Measurements from ENCODE around the gene CAD. TPM values are rescaled to one million over a fixed set of nuclear protein-coding genes. Genes with fewer than 3 reads are reported as not detected.

CAD gene
- total RNA-seq, 4 donors from 2014 or later = 5.9 to 47.2 (median 31.3) TPM

- Histone ChIP-seq H3K27me3 (no peaks in the 10 kb centered on the region), H3K9me3 (no peaks in the 10 kb centered on the region), H3K4me3 (peak within 1 kb of the TSS; percentile 72 to 81), H3K36me3 (no peaks in the 10 kb centered on the region), H3K27ac (peak within 1 kb of the TSS; percentile 86 to 99), H3K4me1 (peaks cover 0 to 11% of the 10 kb centered on the region in 2 donors)
- intact Hi-C loops (cut with DNase I; ENCODE audit: low total_unique reads) = no loop called here
- TF ChIP-seq POLR2A (IDR thresholded peaks at IDR 0.05) = peak; percentile 91
- TF ChIP-seq CTCF (IDR thresholded peaks at IDR 0.05) = no peak
- peak; percentile 81 to 87 for DNase-seq
Observed at GRCh38 chr2:27211943-27212625, 5.1 kb upstream of the CAD start, which contains the start of the genes ATRAID and SLC5A6. Gene ATRAID, plus strand, starts transcription at chr2:27212041. Its CDS starts 328 bp downstream, at chr2:27212369. Gene SLC5A6, minus strand, starts transcription at chr2:27212268. Its CDS starts 4,618 bp downstream, at chr2:27207650.

GRCh38 chr2:27212626-27213471 is 4.3 kb upstream of the CAD start:
- intact Hi-C loops (cut with DNase I; ENCODE audit: low total_unique reads) = no loop called here
- Histone ChIP-seq H3K27ac (peak overlapping the region; percentile 86 to 99), H3K27me3 (no peaks in the 10 kb centered on the region), H3K36me3 (no peaks in the 10 kb centered on the region), H3K4me3 (peak overlapping the region; percentile 72 to 81), H3K9me3 (no peaks in the 10 kb centered on the region), H3K4me1 (peaks cover 0 to 11% of the 10 kb centered on the region in 2 donors)
- no peak for DNase-seq
- TF ChIP-seq POLR2A (IDR thresholded peaks at IDR 0.05) = no peak
- no peak for TF ChIP-seq CTCF (IDR thresholded peaks at IDR 0.05)

- Histone ChIP-seq H3K27ac (no peak overlapping the region), H3K9me3 (no peaks in the 10 kb centered on the region), H3K4me1 (peaks cover 0 to 11% of the 10 kb centered on the region in 2 donors), H3K27me3 (no peaks in the 10 kb centered on the region), H3K36me3 (no peaks in the 10 kb centered on the region), H3K4me3 (no peak overlapping the region)
- DNase-seq = no peak
- TF ChIP-seq CTCF (IDR thresholded peaks at IDR 0.05) (no peak), POLR2A (IDR thresholded peaks at IDR 0.05) (no peak)
- intact Hi-C loops (cut with DNase I; ENCODE audit: low total_unique reads) = no loop called here
Observed at GRCh38 chr2:27214941-27215340, 2.2 kb upstream of the CAD start.

- Histone ChIP-seq H3K27me3 (no peaks in the 10 kb centered on the region), H3K9me3 (no peaks in the 10 kb centered on the region), H3K4me1 (peaks cover 0 to 7% of the 10 kb centered on the region in 2 donors), H3K36me3 (no peaks in the 10 kb centered on the region), H3K27ac (peak overlapping the region; percentile 68 to 69), H3K4me3 (peak overlapping the region; percentile 58)
- intact Hi-C loops (cut with DNase I; ENCODE audit: low total_unique reads) = no loop called here
- no peak for DNase-seq
- TF ChIP-seq POLR2A (IDR thresholded peaks at IDR 0.05) = no peak
- no peak for TF ChIP-seq CTCF (IDR thresholded peaks at IDR 0.05)
Observed at GRCh38 chr2:27216416-27217137, 592 bp upstream of the CAD start.

Data from uterus (tissue), 4 donors.